Cardiac fibroblast (primary cell): Measurements from ENCODE around the gene CTSW.

Experiments used
- DNase-seq, 2 donors: peaks; one replicate each; pipeline versions ENCODE4 v3.0.0 to v3.0.0-alpha.2; 2010; ENCODE audit warnings: low read depth in 2 of 2
- H3K4me3 ChIP-seq, 2 donors: replicated peaks in 1 of 2; 1 replicate in 1 of 2; 2 replicates in 1 of 2; pipeline ENCODE4 v1.5.1; 2011; ENCODE audit warnings: low read depth in 2 of 2, low read length in 2 of 2, mild to moderate bottlenecking in 2 of 2, moderate library complexity in 1 of 2
- TF ChIP-seq, protein P1 (sequence below): IDR thresholded peaks from one replicate; pipeline ENCODE4 v1.5.1; 2011; ENCODE audit warnings: low read depth, mild to moderate bottlenecking, low read length, inconsistent platforms

Gene CTSW

DNA sequence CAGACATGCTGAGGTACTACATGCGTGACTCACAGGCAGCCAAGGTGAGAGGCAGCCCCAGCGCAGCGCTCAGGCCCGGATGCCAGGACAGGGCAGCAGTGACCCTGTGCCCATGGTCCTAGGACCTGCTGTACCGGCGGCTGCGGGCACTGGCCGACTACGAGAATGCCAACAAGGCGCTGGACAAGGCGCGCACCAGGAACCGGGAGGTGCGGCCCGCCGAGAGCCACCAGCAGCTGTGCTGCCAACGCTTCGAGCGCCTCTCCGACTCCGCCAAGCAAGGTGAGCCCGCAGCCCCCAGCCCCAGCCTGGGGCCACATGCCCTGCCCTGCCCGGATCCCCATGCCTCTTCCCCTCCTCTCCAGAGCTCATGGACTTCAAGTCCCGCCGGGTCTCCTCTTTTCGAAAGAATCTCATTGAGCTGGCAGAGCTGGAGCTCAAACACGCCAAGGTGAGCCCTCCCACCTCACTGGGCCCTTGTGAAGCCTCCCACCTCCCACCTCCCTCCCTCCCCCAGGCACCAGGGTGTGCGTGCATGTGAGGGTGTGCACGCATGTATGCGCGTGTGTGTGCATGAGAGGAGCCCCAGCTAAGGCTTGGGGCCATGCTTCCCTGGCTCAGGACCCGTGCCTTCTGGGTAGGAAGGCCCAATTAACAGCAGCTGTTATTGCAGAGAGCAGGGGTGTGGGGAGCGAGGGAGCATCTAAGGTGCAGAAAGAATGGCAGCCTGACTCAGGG, 27.0 kb upstream of the CTSW start:
- no peak for DNase-seq
- no peak overlapping the region for H3K4me3 ChIP-seq
- TF ChIP-seq, protein P1, sequence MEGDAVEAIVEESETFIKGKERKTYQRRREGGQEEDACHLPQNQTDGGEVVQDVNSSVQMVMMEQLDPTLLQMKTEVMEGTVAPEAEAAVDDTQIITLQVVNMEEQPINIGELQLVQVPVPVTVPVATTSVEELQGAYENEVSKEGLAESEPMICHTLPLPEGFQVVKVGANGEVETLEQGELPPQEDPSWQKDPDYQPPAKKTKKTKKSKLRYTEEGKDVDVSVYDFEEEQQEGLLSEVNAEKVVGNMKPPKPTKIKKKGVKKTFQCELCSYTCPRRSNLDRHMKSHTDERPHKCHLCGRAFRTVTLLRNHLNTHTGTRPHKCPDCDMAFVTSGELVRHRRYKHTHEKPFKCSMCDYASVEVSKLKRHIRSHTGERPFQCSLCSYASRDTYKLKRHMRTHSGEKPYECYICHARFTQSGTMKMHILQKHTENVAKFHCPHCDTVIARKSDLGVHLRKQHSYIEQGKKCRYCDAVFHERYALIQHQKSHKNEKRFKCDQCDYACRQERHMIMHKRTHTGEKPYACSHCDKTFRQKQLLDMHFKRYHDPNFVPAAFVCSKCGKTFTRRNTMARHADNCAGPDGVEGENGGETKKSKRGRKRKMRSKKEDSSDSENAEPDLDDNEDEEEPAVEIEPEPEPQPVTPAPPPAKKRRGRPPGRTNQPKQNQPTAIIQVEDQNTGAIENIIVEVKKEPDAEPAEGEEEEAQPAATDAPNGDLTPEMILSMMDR, result no peak

DNA sequence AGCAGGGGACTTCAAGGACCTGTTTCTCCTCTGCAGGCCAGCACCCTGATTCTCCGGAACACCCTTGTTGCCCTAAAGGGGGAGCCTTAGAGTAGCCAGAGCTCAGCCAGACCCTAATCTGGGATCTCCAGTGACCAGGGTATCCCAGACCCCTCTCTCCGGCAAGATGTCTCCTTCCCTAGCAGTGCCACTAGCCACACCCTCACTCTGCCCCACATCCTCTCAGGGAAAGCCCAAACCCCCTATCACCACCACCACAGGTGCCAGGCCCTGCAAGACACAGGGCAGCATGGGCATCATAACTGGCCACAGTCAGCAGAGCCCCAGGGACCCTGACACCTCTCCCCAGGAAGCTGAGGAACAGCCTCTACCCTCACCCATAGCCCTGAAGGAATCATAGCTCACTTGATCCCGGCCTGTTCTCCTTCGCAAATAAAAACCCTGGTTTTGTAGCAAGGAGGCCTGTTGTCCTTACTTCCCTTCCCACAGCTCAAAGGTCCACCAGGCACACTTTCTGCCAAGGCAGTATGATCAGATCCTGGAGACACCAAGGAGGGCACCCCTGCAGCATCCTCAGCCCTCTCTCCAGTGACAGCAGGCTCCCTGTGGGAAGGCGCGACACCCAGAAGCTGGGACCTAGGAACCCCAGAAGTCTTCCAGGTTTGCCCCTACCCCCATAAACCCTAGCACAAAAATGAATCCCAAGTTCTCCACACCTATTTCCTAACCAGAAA, 26.2 kb upstream of the CTSW start:
- DNase-seq, result no peak
- TF ChIP-seq, protein P1, result no peak

DNA sequence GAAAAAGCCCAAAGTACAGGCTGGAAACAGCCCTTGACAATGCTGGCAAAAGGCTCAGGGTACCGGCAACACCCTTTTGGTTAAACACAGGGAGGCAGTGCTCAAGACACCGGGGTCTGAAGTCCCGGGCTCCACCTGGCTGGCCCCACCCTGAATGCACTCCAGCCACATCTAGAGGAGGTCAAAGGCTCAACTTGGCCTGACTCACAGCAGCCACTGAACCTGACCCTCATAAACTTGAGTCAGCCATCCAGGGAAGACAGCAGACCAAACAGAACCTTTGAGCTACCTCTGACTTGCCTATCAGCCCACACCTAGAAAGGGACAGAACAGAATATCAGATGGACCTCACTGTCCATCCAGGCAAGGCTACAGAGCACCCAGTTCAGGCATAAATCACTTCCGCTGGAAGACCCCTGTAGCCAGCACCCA, 25.5 kb upstream of the CTSW start:
- TF ChIP-seq, protein P1, result no peak
- no peak overlapping the region for H3K4me3 ChIP-seq
- DNase-seq, result no peak

More for the DNA sequence above, 26.2 kb upstream of the CTSW start:
- H3K4me3 ChIP-seq, result no peak overlapping the region

DNA sequence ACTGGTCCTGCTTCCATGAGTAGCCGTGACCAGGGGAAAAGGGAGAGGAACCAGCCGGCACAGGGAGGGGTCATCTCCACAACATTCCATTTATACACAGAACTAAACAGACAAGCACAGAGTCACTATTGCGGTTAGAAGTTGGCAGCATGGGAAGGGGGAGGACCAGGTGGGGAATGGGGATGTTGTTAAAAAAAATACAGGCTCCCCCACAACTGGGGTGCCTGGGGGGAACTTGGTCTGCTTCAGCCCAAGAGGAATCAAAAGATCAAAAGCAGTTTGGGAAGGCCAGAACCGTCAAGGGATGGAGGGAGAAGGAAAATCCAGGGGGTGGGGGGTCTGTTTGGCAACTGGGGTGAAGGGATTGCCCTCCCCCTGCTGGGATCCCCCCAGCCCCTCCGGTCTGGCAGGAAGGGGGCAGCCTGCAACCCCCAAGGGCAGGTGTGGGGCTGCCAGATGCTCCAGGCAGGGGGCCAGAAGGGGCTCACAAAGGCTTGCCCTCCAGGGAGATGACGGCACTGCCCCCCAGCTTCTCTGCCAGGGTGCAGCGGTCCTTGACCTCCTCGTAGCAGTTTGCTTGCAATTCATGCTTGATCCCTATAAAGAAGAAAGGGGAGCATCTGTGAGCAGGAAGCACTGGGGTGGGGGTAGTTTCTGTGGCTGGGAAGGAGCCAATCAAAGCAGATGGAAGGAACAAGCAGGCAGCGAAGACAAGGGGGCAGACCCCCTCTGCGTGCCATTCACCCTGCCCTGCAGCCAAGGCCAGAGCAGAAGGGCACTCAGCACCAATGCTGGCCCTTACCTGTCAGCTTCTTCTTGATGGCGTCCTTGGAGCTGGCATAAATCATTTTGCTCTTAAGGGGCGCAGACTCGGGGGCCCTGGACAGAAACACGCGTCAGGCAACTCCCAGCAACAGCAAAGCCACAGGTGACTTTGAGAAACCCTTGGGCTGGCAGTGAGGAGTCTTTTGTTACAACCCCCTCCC, 24.5 kb upstream of the CTSW start:
- no peak for DNase-seq
- TF ChIP-seq, protein P1, result no peak
- peak overlapping the region in 1 of 2 donors; percentile 99 for H3K4me3 ChIP-seq

DNA sequence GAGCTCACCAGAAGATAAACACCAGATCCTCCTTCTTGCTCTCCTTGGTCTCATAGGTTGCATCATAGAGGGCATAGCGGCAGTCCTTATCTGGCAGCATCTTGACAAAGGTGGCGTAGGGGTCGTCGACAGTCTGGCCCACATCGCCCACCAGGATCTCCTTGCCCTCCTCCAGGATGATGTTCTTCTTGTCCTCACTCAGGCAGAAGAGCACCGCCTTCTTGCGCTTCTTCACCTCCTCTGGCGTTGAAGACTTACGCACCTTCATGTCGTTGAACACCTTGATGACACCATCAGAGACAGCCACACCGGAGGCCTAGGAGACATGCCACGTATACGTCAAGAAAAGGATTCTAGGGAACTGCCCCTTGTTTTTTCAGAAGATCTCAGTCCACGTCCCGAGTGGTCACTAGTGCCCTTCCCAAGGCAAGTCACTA, 23.7 kb upstream of the CTSW start:
- TF ChIP-seq, protein P1, result no peak
- DNase-seq, result no peak
- peak overlapping the region; percentile 92 to 99 for H3K4me3 ChIP-seq
